SH-SY5Y (cell line): ENCODE results near the gene URGCP.

Source experiments
- GATA2 ChIP-seq: IDR thresholded peaks from 2 replicates; pipeline ENCODE4 v1.6.1; 2011; ENCODE audit warnings: mild to moderate bottlenecking, low read depth, low read length
- GATA3 ChIP-seq: IDR thresholded peaks from 2 replicates; pipeline ENCODE4 v1.6.1; 2011; ENCODE audit warnings: low read depth, mild to moderate bottlenecking, low read length, moderate library complexity

DNA sequence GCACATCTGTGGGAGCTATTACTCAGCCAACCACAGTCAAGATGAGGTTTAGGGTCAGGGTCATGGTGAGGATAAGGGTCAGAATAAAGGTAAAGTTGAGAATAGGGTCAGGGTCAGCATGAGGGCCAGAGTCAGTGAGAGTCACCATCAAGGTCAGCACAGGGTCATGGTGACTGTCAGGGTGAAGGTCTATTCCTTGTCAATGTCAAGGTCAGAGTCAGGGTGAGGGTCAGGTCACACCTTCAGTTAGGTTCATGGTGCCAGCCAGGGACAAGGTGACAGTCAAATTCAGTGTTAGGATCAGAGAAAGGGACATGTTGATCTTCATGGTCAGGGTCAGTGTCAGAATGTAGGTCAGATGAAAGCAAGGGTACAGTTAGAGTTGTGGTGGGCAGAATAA is 51.2 kb downstream of the URGCP start:
- TF ChIP-seq GATA2 = no peak
- TF ChIP-seq GATA3 = no peak
